Stomach (tissue), 9 donors: ENCODE measurements around the gene IFRD2. TPM values are rescaled to one million over a fixed set of nuclear protein-coding genes. Genes with fewer than 3 reads are reported as not detected.

Experiments
- DNase-seq, 2 donors: peaks; one replicate each; pipeline versions ENCODE4 v3.0.0 to v3.0.0-alpha.2; 2013 to 2019
- H3K27ac ChIP-seq, 5 donors: fragments of 200-600 bp in 4 of 5; sonication (generic) in 4 of 5; one replicate each; pipeline ENCODE4 v1.5.1; 2013 to 2019; ENCODE audit warnings: mild to moderate bottlenecking in 1 of 5, moderate library complexity in 1 of 5
- H3K27me3 ChIP-seq, 3 donors: fragments of 200-600 bp; sonication (generic); one replicate each; pipeline ENCODE4 v1.5.1; 2017 to 2019; ENCODE audit warnings: mixed run types in 1 of 3
- H3K36me3 ChIP-seq, 4 donors: fragments of 200-600 bp; sonication (generic); 1 replicate in 3 of 4; 2 replicates in 1 of 4; pipeline ENCODE4 v1.5.1; 2016 to 2019
- H3K4me1 ChIP-seq, 4 donors: fragments of 200-600 bp; sonication (generic); one replicate each; pipeline ENCODE4 v1.5.1; 2016 to 2019
- H3K4me3 ChIP-seq, 4 donors: fragments of 200-600 bp; sonication (generic) in 3 of 4; one replicate each; pipeline ENCODE4 v1.5.1; 2016 to 2019; ENCODE audit warnings: mild to moderate bottlenecking in 1 of 4
- H3K9me3 ChIP-seq, 4 donors: fragments of 200-600 bp; sonication (generic); one replicate each; pipeline ENCODE4 v1.5.1; 2016 to 2019
- EP300 ChIP-seq: sonication (generic); formaldehyde crosslinking; IDR thresholded peaks from one replicate; pipeline ENCODE4 v1.6.1; 2017; ENCODE audit warnings: antibody characterized with exemption
- POLR2A ChIP-seq, 4 donors: fragments of 450-650 bp; IDR thresholded peaks; one replicate each; pipeline ENCODE4 v1.6.1; 2016; ENCODE audit warnings: antibody characterized with exemption in 4 of 4, control low read depth in 2 of 4, mild to moderate bottlenecking in 1 of 4, moderate library complexity in 1 of 4
- POLR2AphosphoS5 ChIP-seq, 3 donors: sonication (generic); formaldehyde crosslinking; IDR thresholded peaks; one replicate each; pipeline ENCODE4 v1.6.1; 2016; ENCODE audit warnings: antibody characterized with exemption in 3 of 3
- WGBS, 5 donors: extraction: QIAGEN DNeasy Blood & Tissue Kit in 3 of 5; methylation state at CpG; one replicate each; pipeline versions ENCODE4 v1.1.5 to v1.1.7; 2013 to 2018; 5-methylcytosine and 5-hydroxymethylcytosine counted together
- intact Hi-C: fragments of 100-400 bp; cut with DNase I; formaldehyde crosslinking; loops from one replicate; pipeline ENCODE4 v1.15.1; 2023; ENCODE audit warnings: low total_unique reads
- polyA plus RNA-seq, 3 donors: library from polyadenylated mRNA; stranded (reverse); fragments of 200-250 nt; gene quantifications; one replicate each; pipeline ENCODE4 v1.2.3, GENCODE V29; 2013
- total RNA-seq, 5 donors: library from RNA; depleted of rRNA; stranded (reverse); fragments of >200 nt; gene quantifications; one replicate each; pipeline versions ENCODE4 v1.1.0 to v1.2.3, GENCODE V29; 2014 to 2016
- TF ChIP-seq, protein P1 (sequence below), 7 experiments: fragments of 450-650 bp in 4 of 7; fragments of 200-600 bp in 3 of 7; sonication (generic) in 3 of 7; IDR thresholded peaks; one replicate each; pipeline ENCODE4 v1.5.1; 2016 to 2019; ENCODE audit warnings: antibody characterized with exemption in 7 of 7, control low read depth in 2 of 7, mild to moderate bottlenecking in 1 of 7
- donor health status: healthy with polysubstance abuse.
- donor health status: Bipolar disorder and iron deficiency.
- donor health status: healthy.

Gene IFRD2
- total and polyA plus RNA-seq, 8 donors: 69.9 to 254 (median 113) TPM

- DNase-seq: no peak
- Histone ChIP-seq H3K9me3 (no peaks in the 10 kb centered on the region), H3K4me3 (no peak overlapping the region), H3K4me1 (peaks cover 33 to 74% (median 53%) of the 10 kb centered on the region in 4 donors), H3K27me3 (no peaks in the 10 kb centered on the region), H3K36me3 (peaks cover 44 to 57% (median 51%) of the 10 kb centered on the region in 4 donors), H3K27ac (no peak overlapping the region)
- 80 to 98% (median 93%) methylated on average over 5 to 10 of the region's 10 CpGs for WGBS, 5 donors
- intact Hi-C loops: no loop called here
- TF ChIP-seq EP300: no peak
- no peak for TF ChIP-seq POLR2AphosphoS5 (IDR thresholded peaks at IDR 0.05)
- TF ChIP-seq POLR2A (IDR thresholded peaks at IDR 0.05): no peak
- TF ChIP-seq, protein P1, sequence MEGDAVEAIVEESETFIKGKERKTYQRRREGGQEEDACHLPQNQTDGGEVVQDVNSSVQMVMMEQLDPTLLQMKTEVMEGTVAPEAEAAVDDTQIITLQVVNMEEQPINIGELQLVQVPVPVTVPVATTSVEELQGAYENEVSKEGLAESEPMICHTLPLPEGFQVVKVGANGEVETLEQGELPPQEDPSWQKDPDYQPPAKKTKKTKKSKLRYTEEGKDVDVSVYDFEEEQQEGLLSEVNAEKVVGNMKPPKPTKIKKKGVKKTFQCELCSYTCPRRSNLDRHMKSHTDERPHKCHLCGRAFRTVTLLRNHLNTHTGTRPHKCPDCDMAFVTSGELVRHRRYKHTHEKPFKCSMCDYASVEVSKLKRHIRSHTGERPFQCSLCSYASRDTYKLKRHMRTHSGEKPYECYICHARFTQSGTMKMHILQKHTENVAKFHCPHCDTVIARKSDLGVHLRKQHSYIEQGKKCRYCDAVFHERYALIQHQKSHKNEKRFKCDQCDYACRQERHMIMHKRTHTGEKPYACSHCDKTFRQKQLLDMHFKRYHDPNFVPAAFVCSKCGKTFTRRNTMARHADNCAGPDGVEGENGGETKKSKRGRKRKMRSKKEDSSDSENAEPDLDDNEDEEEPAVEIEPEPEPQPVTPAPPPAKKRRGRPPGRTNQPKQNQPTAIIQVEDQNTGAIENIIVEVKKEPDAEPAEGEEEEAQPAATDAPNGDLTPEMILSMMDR (IDR thresholded peaks at IDR 0.05): no peak
Measured at GRCh38 chr3:50330330-50330729, 38.1 kb upstream of the IFRD2 start.

- TF ChIP-seq POLR2AphosphoS5 (IDR thresholded peaks at IDR 0.05): peak; percentile 89 to 97 (median 90)
- TF ChIP-seq EP300: no peak
- TF ChIP-seq, protein P1 (IDR thresholded peaks at IDR 0.05): no peak
- peak in 1 of 4 donors; percentile 28 for TF ChIP-seq POLR2A (IDR thresholded peaks at IDR 0.05)
- 1 to 3% (median 2%) methylated on average over 15 to 55 of the region's 55 CpGs for WGBS, 5 donors
- DNase-seq: peak; percentile 99
- intact Hi-C loops: no loop called here
- Histone ChIP-seq H3K4me3 (peak within 1 kb of the TSS; percentile 62 to 98 (median 90)), H3K4me1 (peaks cover 15 to 74% (median 48%) of the 10 kb centered on the region in 4 donors), H3K27me3 (no peaks in the 10 kb centered on the region), H3K27ac (peak within 1 kb of the TSS; percentile 79 to 93 (median 90)), H3K36me3 (peaks cover 44 to 57% (median 55%) of the 10 kb centered on the region in 4 donors), H3K9me3 (no peaks in the 10 kb centered on the region)
Measured at GRCh38 chr3:50327943-50328691, 35.9 kb upstream of the IFRD2 start, which contains the start of gene TUSC2. TSS of gene TUSC2 (minus strand) at chr3:50328223. CDS start at chr3:50328099, 124 bp downstream.

GRCh38 chr3:50327129-50327528 is 34.9 kb upstream of the IFRD2 start:
- peaks cover 24 to 74% (median 54%) of the 10 kb centered on the region in 4 donors for H3K4me1 ChIP-seq
- TF ChIP-seq POLR2AphosphoS5 (IDR thresholded peaks at IDR 0.05): no peak
- TF ChIP-seq EP300: no peak
- no peak for TF ChIP-seq POLR2A (IDR thresholded peaks at IDR 0.05)
- TF ChIP-seq, protein P1 (IDR thresholded peaks at IDR 0.05): no peak
- peaks cover 40 to 52% (median 49%) of the 10 kb centered on the region in 4 donors for H3K36me3 ChIP-seq
- peak overlapping the region in 4 of 5 donors; percentile 79 to 91 (median 86) for H3K27ac ChIP-seq
- intact Hi-C loops: no loop called here
- H3K27me3 ChIP-seq: no peaks in the 10 kb centered on the region
- H3K9me3 ChIP-seq: no peaks in the 10 kb centered on the region
- peak overlapping the region; percentile 62 to 98 (median 90) for H3K4me3 ChIP-seq
- DNase-seq: no peak
- 58 to 73% (median 69%) methylated on average over 4 of the region's 4 CpGs for WGBS, 5 donors

GRCh38 chr3:50326182-50326541 is 33.9 kb upstream of the IFRD2 start:
- no peak for TF ChIP-seq POLR2AphosphoS5 (IDR thresholded peaks at IDR 0.05)
- TF ChIP-seq, protein P1 (IDR thresholded peaks at IDR 0.05): no peak
- TF ChIP-seq POLR2A (IDR thresholded peaks at IDR 0.05): no peak
- no peak for TF ChIP-seq EP300
- peak overlapping the region in 1 of 5 donors; percentile 95 for H3K27ac ChIP-seq
- peaks cover 29 to 74% (median 60%) of the 10 kb centered on the region in 4 donors for H3K4me1 ChIP-seq
- H3K36me3 ChIP-seq: peaks cover 30 to 43% (median 40%) of the 10 kb centered on the region in 4 donors
- WGBS, 5 donors: 90 to 92% (median 92%) methylated on average over 8 of the region's 8 CpGs
- intact Hi-C loops: no loop called here
- no peak overlapping the region for H3K4me3 ChIP-seq
- H3K27me3 ChIP-seq: no peaks in the 10 kb centered on the region
- H3K9me3 ChIP-seq: no peaks in the 10 kb centered on the region
- DNase-seq: no peak
